GM18870 (cell line): ENCODE measurements around the gene TNFRSF21.

Experiments
- ATAC-seq: cut with Tn5 transposase; IDR thresholded peaks from one replicate; pipeline ENCODE4 v1.9.1; 2021; ENCODE audit warnings: moderate library complexity; ENCODE audit not compliant: unreplicated experiment

TNFRSF21 gene

GRCh38 chr6:47181681-47182080 lies 128.0 kb downstream of the TNFRSF21 start:
- ATAC-seq, result no peak
